T-helper 2 cell treated with Interferon-gamma antibody and Interleukin-4, amounts not matched to agents 100 ng/mL and 5 ng/mL, for 36 hours (primary cell): Measurements from ENCODE around the gene LY6G6C. TPM values are rescaled to one million over a fixed set of nuclear protein-coding genes. Genes with fewer than 3 reads are reported as not detected.

Source experiments
- intact Hi-C: fragments of 100-400 bp; cut with micrococcal nuclease; formaldehyde crosslinking; loops from one replicate; pipeline ENCODE4 v1.15.1; 2023
- total RNA-seq: library from RNA; stranded (reverse); gene quantifications from 2 replicates; pipeline ENCODE4 v1.2.3, GENCODE V29; 2022

The LY6G6C gene
- total RNA-seq, 1 donor from 2014 or later: not detected

DNA sequence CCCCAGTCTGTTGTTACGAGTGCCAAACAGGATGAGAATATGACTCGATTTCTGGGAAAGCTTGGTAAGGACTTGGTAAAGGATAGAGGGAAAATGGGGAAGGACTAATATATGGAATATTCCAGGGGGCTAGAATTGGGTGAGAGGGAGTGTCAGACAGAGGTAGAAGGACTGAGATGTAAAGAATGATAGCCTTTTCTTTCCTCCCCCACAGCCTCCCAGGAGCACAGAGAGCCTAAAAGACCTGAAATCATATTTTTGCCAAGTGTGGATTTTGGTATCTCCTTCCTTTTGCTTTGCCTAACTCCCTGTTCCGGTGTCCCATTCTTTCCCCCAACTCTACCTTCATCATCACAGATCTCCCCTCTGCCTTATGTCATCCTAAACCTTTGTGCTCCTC is 21.3 kb upstream of the LY6G6C start:
- intact Hi-C loops: no loop called here

- intact Hi-C loops: no loop called here
Observed at GRCh38 chr6:31741815-31742214, 20.3 kb upstream of the LY6G6C start.

DNA sequence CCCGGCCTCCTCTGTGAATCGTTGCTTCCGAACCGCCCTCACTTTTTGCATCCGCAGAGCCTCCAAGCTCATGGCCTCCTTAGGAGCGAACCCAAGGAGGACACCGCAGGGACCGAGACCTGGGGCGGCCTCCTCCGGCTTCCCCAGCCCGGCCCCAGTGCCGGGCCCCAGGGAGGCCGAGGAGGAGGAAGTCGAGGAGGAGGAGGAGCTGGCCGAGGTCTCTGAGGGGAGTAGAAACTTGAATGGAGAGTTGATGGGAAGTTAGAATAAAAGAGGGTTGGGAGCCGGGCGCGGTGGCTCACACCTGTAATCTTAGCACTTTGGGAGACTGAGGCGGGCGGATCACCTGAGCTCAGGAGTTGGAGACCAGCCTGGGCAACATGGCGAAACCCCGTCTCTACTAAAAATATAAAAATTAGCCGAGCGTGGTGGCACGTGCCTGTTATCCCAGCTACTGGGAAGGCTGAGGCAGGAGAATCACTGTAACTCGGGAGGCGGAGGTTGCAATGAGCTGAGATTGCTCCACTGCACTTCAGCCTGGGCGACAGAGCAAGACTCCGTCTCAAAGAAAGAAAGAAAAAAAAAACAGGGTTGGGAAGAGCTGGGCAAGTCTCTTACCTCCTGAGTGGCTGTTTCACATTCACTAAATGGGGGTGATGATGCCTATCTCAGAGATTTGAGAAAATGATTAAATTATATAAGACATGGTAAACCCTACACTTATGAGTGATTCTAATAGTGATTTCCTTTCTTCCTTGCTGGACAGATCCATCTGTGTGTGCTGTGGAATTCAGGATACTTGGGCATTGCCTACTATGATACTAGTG is 19.1 kb upstream of the LY6G6C start:
- intact Hi-C loops: no loop called here

- intact Hi-C loops: loop anchor here (1.0 to 10.0 kb wide), 8 partner anchors 37 to 1232 kb away; partner anchors contain the start of genes ABHD16A, AGPAT1, ATP6V1G2 and BAG6
Observed at GRCh38 chr6:31739639-31740396, 18.3 kb upstream of the LY6G6C start, which contains the start of gene MSH5. MSH5 (plus strand) TSS chr6:31740005; CDS start chr6:31740467, 462 bp downstream.

DNA sequence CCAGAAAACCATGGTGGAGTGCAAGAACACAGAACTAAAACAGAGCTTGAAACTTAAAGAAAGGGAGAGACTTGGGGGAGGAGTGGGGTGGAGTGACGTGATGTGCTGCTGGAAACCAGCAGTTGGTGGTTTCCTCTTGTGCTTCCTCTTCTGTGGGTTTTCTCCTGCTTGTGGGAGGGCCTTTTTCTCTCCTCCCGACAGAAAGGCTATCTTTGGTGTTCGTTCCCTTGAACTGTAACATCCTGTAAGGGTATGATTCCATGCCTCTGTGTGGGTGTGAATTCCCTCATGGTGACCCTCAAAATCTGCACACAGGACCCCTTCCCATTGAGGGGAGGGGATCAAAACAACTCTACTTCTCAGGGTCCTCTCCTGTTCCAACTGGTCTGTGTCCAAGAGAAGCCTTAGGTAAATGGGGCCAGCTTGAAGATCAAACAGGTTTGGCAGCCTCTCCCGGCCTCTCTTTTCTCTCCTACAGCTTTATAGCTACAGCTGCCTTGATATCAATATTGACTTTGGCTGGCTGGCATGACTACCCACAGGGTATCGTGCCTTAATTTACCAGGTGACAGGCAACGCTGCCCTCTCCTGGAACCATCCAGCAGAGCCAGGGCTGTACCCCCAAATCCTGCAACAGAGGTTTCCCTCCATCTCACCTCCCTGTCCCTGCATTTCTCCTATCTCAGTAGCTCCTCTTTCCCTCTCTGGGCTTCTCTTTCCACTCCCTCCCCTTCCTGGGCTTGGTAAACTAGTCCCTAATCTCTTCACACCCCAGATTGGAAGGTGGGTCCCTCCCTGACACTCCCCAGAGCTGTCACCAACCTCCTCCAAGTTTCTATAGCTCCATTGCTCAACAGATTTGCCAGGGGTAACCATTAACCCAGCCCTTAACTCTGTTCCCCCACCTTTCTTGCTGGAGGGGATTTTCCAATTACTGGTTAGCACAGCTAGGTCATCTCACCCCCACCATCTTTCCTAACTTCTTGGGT is 16.7 kb upstream of the LY6G6C start:
- intact Hi-C loops: loop anchor here (1.0 to 10.0 kb wide), 9 partner anchors 9 to 1234 kb away; partner anchors contain the start of genes AGPAT1, ATF6B, ATP6V1G2 and BAG6

- intact Hi-C loops: loop anchor here (2.0 to 10.0 kb wide), 5 partner anchors 85 to 1235 kb away; partner anchors contain the start of genes AGPAT1, ATF6B, ATP6V1G2 and BAG6
Observed at GRCh38 chr6:31737315-31737990, 15.9 kb upstream of the LY6G6C start.

DNA sequence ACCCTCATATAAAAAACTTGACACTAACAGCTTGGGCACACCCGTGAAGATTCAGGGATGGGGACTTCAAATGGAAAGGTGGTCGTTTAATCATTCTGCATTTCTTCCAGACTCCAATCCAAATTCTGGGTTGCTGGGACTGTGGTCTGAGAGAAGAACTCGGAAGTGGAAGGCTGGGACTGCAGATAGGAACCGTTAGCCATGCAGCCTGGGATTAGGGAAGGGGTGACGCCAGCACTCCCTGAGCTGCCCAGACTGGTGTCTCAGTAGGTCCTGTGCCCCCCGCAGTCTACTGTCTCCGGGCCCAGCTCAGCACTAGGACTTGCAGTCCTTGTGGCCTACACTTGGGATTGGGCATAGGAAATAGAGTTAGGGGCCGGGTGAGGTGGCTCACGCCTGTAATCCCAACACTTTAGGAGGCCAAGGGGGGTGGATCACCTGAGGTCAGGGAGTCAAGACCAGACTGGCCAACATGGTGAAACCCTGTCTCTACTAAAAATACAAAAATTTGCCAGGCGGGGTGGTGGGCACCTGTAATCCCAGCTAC is 15.3 kb upstream of the LY6G6C start:
- intact Hi-C loops: loop anchor here (2.0 to 10.0 kb wide), 5 partner anchors 85 to 1235 kb away; partner anchors contain the start of genes AGPAT1, ATF6B, ATP6V1G2 and BAG6

GRCh38 chr6:31736021-31736767 is 14.6 kb upstream of the LY6G6C start, which contains the start of gene CLIC1:
CLIC1 (minus strand) TSS chr6:31736530; CDS start chr6:31736300, 230 bp downstream.
- intact Hi-C loops: loop anchor here (2.0 to 10.0 kb wide), 5 partner anchors 84 to 1236 kb away; partner anchors contain the start of genes AGPAT1, ATF6B, ATP6V1G2 and BAG6

DNA sequence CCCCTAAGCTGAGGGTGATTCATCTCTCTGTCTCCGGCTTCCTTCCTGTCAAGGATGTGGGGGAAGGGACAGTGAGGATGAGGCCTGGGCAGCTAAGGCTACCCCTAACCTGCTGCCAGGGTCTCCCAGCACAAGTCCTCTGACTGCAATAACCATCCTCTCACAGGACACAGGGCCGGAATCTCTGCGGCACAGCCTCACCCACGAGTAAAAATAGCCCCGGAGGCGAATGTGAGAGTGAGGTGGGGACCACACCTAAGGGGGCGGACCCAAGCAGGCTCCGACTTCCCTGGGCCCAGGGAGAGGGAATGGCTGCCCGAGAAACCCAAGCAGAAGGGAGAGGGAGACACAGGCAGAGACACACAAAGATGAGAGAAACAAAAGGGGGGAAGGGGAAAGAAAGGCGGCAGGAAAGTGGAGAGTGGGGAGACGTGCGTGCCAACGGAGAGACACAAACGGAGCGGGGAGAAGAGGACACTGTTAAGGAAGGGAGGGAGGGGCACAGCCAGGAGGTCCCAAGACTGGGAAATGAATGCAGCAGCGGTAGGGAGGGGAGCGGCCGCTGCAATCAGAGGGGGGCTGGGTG is 13.4 kb upstream of the LY6G6C start:
- intact Hi-C loops: loop anchor here (5.0 to 10.0 kb wide), 4 partner anchors 83 to 1237 kb away; partner anchors contain the start of genes AGPAT1, ATP6V1G2, BAG6 and DDX39B

GRCh38 chr6:31734247-31734820 is 12.8 kb upstream of the LY6G6C start:
- intact Hi-C loops: loop anchor here (10.0 kb wide), 2 partner anchors 190 to 440 kb away; partner anchors contain the start of genes AGPAT1, ATP6V1G2, DDX39B and NFKBIL1

DNA sequence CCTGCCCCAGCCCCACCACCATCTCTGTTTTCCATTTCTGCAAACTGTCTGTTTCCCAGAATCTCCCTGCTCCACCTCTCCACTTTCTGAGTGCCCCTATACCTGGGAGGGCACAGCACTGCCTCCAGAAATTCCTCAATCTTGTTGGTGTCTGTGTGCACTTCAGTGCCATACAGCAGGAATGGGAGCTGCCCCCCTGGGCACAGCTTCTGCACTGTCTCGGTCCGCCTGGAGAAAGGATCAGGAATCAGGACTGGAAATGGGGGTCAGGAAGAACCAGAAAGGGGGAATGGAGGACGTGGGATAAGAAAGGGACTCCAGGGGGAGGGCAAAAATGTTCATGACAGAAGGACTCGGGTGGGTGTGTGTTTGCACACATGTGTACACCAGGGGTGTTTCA is 12.2 kb upstream of the LY6G6C start:
- intact Hi-C loops: loop anchor here (10.0 kb wide), 2 partner anchors 189 to 441 kb away; partner anchors contain the start of genes AGPAT1, ATP6V1G2, DDX39B and NFKBIL1

DNA sequence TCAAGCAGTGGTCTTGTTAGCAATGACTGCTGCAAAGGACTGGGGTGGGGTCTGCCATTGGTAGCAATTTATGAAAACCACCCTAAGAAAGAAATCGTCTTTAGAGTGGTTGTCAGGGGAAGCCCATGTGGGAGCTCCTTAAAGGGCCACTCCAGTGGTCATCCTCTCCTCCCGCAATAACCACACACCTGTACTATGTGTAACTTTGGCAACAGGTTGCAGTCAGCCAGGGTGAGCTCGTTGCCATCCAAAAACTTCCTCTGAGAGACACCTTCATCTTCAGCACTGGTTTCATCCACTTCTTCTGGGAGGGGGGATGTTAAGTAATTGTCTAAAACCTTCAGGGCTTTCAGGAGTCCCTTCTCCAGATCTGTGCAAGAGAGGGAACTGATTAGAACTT is 10.5 kb upstream of the LY6G6C start:
- intact Hi-C loops: loop anchor here (10.0 kb wide), 2 partner anchors 187 to 443 kb away; partner anchors contain the start of genes AGPAT1, ATP6V1G2, DDX39B and NFKBIL1

- intact Hi-C loops: loop anchor here (1.0 to 10.0 kb wide), 3 partner anchors 27 to 444 kb away; partner anchors contain the start of genes ABHD16A, AGPAT1, ATP6V1G2 and DDX39B
Observed at GRCh38 chr6:31730631-31731086, 9.1 kb upstream of the LY6G6C start.

DNA sequence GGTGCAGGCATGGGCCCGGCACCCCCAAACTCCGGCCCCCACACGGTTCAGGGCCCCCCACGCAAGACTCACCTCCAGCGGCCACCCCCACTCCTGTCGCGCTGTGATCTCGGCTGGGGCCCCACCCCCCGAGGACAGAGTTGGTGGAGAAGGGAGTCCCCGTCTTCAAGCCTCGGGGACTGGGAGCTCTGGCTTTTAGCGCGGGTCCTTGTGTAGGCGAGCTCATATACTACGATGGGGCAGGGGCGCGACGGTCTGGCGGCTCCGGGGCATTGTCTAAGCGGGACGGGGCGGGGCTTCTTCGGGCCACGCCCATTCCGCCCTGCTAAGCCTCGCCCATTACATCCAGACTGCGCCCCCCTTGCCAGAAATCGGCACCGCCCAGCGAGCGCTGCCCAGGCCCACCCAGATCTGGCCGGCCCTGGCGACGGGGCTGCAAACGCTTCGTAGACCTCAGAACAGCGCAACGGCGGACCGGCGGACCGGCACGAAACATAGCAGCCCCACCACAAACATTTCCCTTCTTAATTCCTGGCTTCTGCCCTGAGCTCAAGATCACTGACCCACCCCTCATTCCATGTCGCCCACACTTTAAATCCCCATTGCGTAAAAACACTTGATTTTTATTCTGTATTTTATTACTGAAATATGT is 8.6 kb upstream of the LY6G6C start:
- intact Hi-C loops: loop anchor here (1.0 to 10.0 kb wide), 7 partner anchors 8 to 445 kb away; partner anchors contain the start of genes ABHD16A, AGPAT1, ATP6V1G2 and DDX39B

GRCh38 chr6:31729515-31729978 is 8.0 kb upstream of the LY6G6C start:
- intact Hi-C loops: loop anchor here (1.0 to 2.0 kb wide), 4 partner anchors 9 to 101 kb away; partner anchors contain the start of gene LY6G5C

GRCh38 chr6:31728767-31729514 is 7.4 kb upstream of the LY6G6C start, which contains the start of gene DDAH2:
DDAH2 (minus strand) TSS chr6:31729299; CDS start chr6:31729161, 138 bp downstream.
- intact Hi-C loops: loop anchor here (1.0 to 2.0 kb wide), 4 partner anchors 9 to 102 kb away; partner anchors contain the start of gene LY6G5C
